ENCODE measurements around the gene MAST1.

Gene MAST1

GRCh38 chr19:12792051-12792852 is 46.1 kb upstream of the MAST1 start:
- Histone ChIP-seq H3K9me2 (replicated peaks; ENCODE audit: low read depth, low read length) (no peaks in the 10 kb centered on the region), H3K9me3 (ENCODE audit: insufficient read depth, low read depth, low read length) (no peaks in the 10 kb centered on the region), H3F3A (ENCODE audit: low read depth) (no peaks in the 10 kb centered on the region; the same call in 1 of the 2 replicates), H2AFZ (ENCODE audit: low read length) (peak overlapping the region; percentile 78), H3K4me1 (ENCODE audit: insufficient read depth, low read length, poor library complexity, severe bottlenecking) (peaks cover 35% of the 10 kb centered on the region), H3K9ac (ENCODE audit: low read depth, low read length, poor library complexity, severe bottlenecking) (peak overlapping the region; percentile 94), H3K36me3 (ENCODE audit: insufficient read depth, low read length) (no peaks in the 10 kb centered on the region), H4K20me1 (ENCODE audit: insufficient read depth, low read length, poor library complexity, severe bottlenecking) (no peaks in the 10 kb centered on the region), H3K79me2 (ENCODE audit: insufficient read depth, low read length) (peaks cover 21% of the 10 kb centered on the region), H3K4me2 (ENCODE audit: low read depth, low read length, poor library complexity, severe bottlenecking) (peak overlapping the region; percentile 96), H3K27me3 (ENCODE audit: insufficient read depth, low read length, poor library complexity, severe bottlenecking) (no peaks in the 10 kb centered on the region), H3K4me3 (ENCODE audit: low read length, poor library complexity, severe bottlenecking) (peak overlapping the region; percentile 96)
- TF ChIP-seq EZH2phosphoT487 (IDR thresholded peaks at IDR 0.05; ENCODE audit: borderline replicate concordance) (no peak), CTCF (conservative IDR thresholded peaks at IDR 0.05; ENCODE audit: low read length) (no peak)

- H3K4me3 ChIP-seq (ENCODE audit: low read length, poor library complexity, severe bottlenecking) = peak overlapping the region; percentile 96
- no peaks in the 10 kb centered on the region for H3K36me3 ChIP-seq (ENCODE audit: insufficient read depth, low read length)
- no peaks in the 10 kb centered on the region; the same call in 1 of the 2 replicates for H3F3A ChIP-seq (ENCODE audit: low read depth)
- H3K27me3 ChIP-seq (ENCODE audit: insufficient read depth, low read length, poor library complexity, severe bottlenecking) = no peaks in the 10 kb centered on the region
- no peaks in the 10 kb centered on the region for H4K20me1 ChIP-seq (ENCODE audit: insufficient read depth, low read length, poor library complexity, severe bottlenecking)
- H3K4me2 ChIP-seq (ENCODE audit: low read depth, low read length, poor library complexity, severe bottlenecking) = peak overlapping the region; percentile 96
- peaks cover 35% of the 10 kb centered on the region for H3K4me1 ChIP-seq (ENCODE audit: insufficient read depth, low read length, poor library complexity, severe bottlenecking)
- peaks cover 21% of the 10 kb centered on the region for H3K79me2 ChIP-seq (ENCODE audit: insufficient read depth, low read length)
- no peaks in the 10 kb centered on the region for H3K9me2 ChIP-seq (replicated peaks; ENCODE audit: low read depth, low read length)
- no peak for TF ChIP-seq EZH2phosphoT487 (IDR thresholded peaks at IDR 0.05; ENCODE audit: borderline replicate concordance)
- TF ChIP-seq CTCF (conservative IDR thresholded peaks at IDR 0.05; ENCODE audit: low read length) = no peak
- peak overlapping the region; percentile 94 for H3K9ac ChIP-seq (ENCODE audit: low read depth, low read length, poor library complexity, severe bottlenecking)
- H2AFZ ChIP-seq (ENCODE audit: low read length) = peak overlapping the region; percentile 78
- H3K9me3 ChIP-seq (ENCODE audit: insufficient read depth, low read depth, low read length) = no peaks in the 10 kb centered on the region
Observed at GRCh38 chr19:12792853-12793289, 45.4 kb upstream of the MAST1 start.

DNA sequence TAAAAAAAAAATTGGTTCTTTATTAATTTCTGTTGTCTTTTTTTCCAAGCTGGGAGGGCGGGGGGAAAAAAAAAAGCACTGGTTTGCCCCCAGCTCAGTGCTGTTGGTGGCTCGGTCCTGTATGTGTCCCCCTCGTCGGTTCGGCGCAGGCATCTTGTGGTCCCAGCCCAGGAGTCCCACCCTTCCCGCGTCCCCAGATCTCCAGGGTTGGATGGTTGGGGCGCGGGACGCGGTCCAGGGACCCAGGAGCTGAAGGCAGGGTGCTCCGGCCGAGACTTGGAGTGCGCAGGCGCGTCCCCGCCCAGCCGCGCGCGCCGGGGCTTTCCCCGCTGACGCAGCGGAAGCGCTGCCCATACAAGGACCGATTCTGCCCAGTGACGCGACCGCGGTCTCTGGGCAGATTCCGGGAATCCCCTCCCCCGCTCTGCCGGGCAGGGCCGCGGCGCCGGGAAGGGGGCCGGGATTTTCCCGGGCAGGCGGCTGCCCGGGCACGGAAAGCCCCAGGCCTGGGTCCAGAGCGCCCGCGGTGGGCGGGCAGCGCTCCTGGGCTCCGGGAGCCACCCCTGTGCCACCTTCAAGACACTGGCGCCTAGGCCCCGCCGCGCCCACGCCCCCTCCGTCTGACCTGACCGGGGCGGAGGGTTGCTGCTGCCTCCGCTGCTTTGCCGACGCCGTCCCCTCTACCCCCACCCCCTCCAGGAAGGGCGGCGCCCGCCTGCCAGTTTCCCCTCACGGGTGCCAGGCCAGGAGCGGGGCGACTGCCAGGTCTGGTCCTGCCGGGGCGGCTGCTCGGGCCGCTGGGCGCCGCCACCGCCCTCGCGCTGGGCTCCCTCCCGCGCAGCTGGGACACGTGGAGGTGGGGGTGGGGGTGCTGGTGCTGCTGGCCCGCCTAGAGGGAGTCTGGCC is 44.8 kb upstream of the MAST1 start:
- TF ChIP-seq EZH2phosphoT487 (IDR thresholded peaks at IDR 0.05; ENCODE audit: borderline replicate concordance) (no peak), CTCF (conservative IDR thresholded peaks at IDR 0.05; ENCODE audit: low read length) (no peak)
- Histone ChIP-seq H2AFZ (ENCODE audit: low read length) (peak overlapping the region; percentile 78), H3K9me3 (ENCODE audit: insufficient read depth, low read depth, low read length) (no peaks in the 10 kb centered on the region), H3K79me2 (ENCODE audit: insufficient read depth, low read length) (peaks cover 21% of the 10 kb centered on the region), H3K9me2 (replicated peaks; ENCODE audit: low read depth, low read length) (no peaks in the 10 kb centered on the region), H3K4me3 (ENCODE audit: low read length, poor library complexity, severe bottlenecking) (peak overlapping the region; percentile 96), H3K4me1 (ENCODE audit: insufficient read depth, low read length, poor library complexity, severe bottlenecking) (peaks cover 35% of the 10 kb centered on the region), H3K4me2 (ENCODE audit: low read depth, low read length, poor library complexity, severe bottlenecking) (peak overlapping the region; percentile 96), H3F3A (ENCODE audit: low read depth) (no peaks in the 10 kb centered on the region; the same call in 1 of the 2 replicates), H3K9ac (ENCODE audit: low read depth, low read length, poor library complexity, severe bottlenecking) (peak overlapping the region; percentile 94), H3K27me3 (ENCODE audit: insufficient read depth, low read length, poor library complexity, severe bottlenecking) (no peaks in the 10 kb centered on the region), H4K20me1 (ENCODE audit: insufficient read depth, low read length, poor library complexity, severe bottlenecking) (no peaks in the 10 kb centered on the region), H3K36me3 (ENCODE audit: insufficient read depth, low read length) (no peaks in the 10 kb centered on the region)
